HCT116 (cell line): ENCODE data around the gene EIF3M. TPM values are rescaled to one million over a fixed set of nuclear protein-coding genes. Genes with fewer than 3 reads are reported as not detected.

Source experiments
- ATAC-seq: fragments of 200-7000 bp; cut with Tn5 transposase; 2 replicates; pipeline ENCODE4 v1.9.1; 2020; ENCODE audit warnings: mild to moderate bottlenecking, moderate library complexity
- BruUV-seq: library from RNA; stranded (reverse); fragments of 400-500 nt; replicated peaks from 2 replicates; lab custom pipeline; 2021; lab: Mats Ljungman, UMichigan
- CTCF ChIA-PET: fragments of 300-600 bp; sonication (Branson Sonifier 250); formaldehyde crosslinking; loops from one replicate; lab custom pipeline; 2021; ENCODE audit warnings: antibody characterized with exemption; lab: Charles Lee
- POLR2A ChIA-PET: fragments of 300-600, 350-600 bp; sonication (Branson Sonifier 250); formaldehyde crosslinking; loops from one replicate; lab custom pipeline; 2021; ENCODE audit warnings: antibody characterized with exemption; lab: Charles Lee
- RAD21 ChIA-PET, 2 experiments: fragments of 300-600 bp; sonication (Branson Sonifier 250); formaldehyde crosslinking; loops; one replicate each; lab custom pipeline; 2023; ENCODE audit warnings: low total read pairs in 2 of 2; ENCODE audit not compliant: uncharacterized antibody in 2 of 2, unreplicated experiment in 2 of 2, low non-redundant PET in 1 of 2; lab: Charles Lee
- DNase-seq: peaks from one replicate; pipeline ENCODE4 v3.0.0-alpha.2; 2010; ENCODE audit warnings: low read depth, low spot score
- H2AFZ ChIP-seq: fragments of 200-600 bp; shearing (Covaris generic), sonication (generic); 2 replicates; pipeline ENCODE4 v1.6.1; 2017; ENCODE audit warnings: low read depth, mixed run types, mixed read lengths, antibody characterized with exemption, low read length; ENCODE audit not compliant: poor library complexity, severe bottlenecking
- H3K27ac ChIP-seq: 2 replicates; pipeline ENCODE4 v1.5.1; 2012; ENCODE audit warnings: low read depth, low read length
- H3K27me3 ChIP-seq: fragments of 200-600 bp; sonication (generic); 2 replicates; pipeline ENCODE4 v1.6.1; 2016; ENCODE audit warnings: mixed run types, low read length, mixed read lengths; ENCODE audit not compliant: insufficient read depth
- H3K36me3 ChIP-seq, 2 experiments: fragments of 200-500 bp in 1 of 2; fragments of 200-600 bp in 1 of 2; sonication (Bioruptor generic) in 1 of 2; sonication (generic) in 1 of 2; 2 replicates each; pipeline versions ENCODE4 v1.5.1 to v1.6.1; 2014 to 2016; ENCODE audit warnings: low read length in 2 of 2, inconsistent platforms in 1 of 2, mixed read lengths in 1 of 2, mixed run types in 1 of 2; ENCODE audit not compliant: insufficient read depth in 2 of 2, control insufficient read depth in 1 of 2
- H3K4me1 ChIP-seq, 2 experiments: fragments of 200-600 bp in 1 of 2; sonication (generic) in 1 of 2; 2 replicates each; pipeline versions ENCODE4 v1.5.1 to v1.6.1; 2012 to 2017; ENCODE audit warnings: low read length in 2 of 2, inconsistent platforms in 1 of 2, mild to moderate bottlenecking in 1 of 2, mixed read lengths in 1 of 2, mixed run types in 1 of 2, moderate library complexity in 1 of 2; ENCODE audit not compliant: insufficient read depth in 2 of 2, control insufficient read depth in 1 of 2
- H3K4me2 ChIP-seq: fragments of 200-600 bp; sonication (generic); 2 replicates; pipeline ENCODE4 v1.6.1; 2017; ENCODE audit warnings: mixed run types, low read length, mixed read lengths
- H3K4me3 ChIP-seq, 2 experiments: fragments of 200-600 bp in 1 of 2; sonication (generic) in 1 of 2; replicated peaks in 1 of 2; 2 replicates each; pipeline ENCODE4 v1.5.1; 2011 to 2016; ENCODE audit warnings: low read length in 2 of 2, control low read depth in 1 of 2, low read depth in 1 of 2, mild to moderate bottlenecking in 1 of 2, mixed read lengths in 1 of 2, mixed run types in 1 of 2
- H3K79me2 ChIP-seq: fragments of 200-600 bp; sonication (generic); 2 replicates; pipeline ENCODE4 v1.6.1; 2017; ENCODE audit warnings: mild to moderate bottlenecking, mixed run types, low read length, moderate library complexity, mixed read lengths; ENCODE audit not compliant: insufficient read depth
- H3K9ac ChIP-seq: fragments of 200-600 bp; sonication (generic); 2 replicates; pipeline ENCODE4 v1.6.1; 2016; ENCODE audit warnings: low read length, mixed read lengths
- H3K9me2 ChIP-seq: fragments of 200-600 bp; sonication (generic), shearing (Covaris generic); 2 replicates; pipeline ENCODE4 v1.6.1; 2017; ENCODE audit warnings: mixed run types, mild to moderate bottlenecking, moderate library complexity; ENCODE audit not compliant: insufficient read depth
- H3K9me3 ChIP-seq, 2 experiments: fragments of 200-500 bp in 1 of 2; fragments of 200-600 bp in 1 of 2; sonication (Bioruptor generic) in 1 of 2; sonication (generic) in 1 of 2; 2 replicates each; pipeline ENCODE4 v1.6.1; 2014 to 2017; ENCODE audit warnings: low read length in 2 of 2, mixed read lengths in 2 of 2, inconsistent platforms in 1 of 2, low read depth in 1 of 2, mild to moderate bottlenecking in 1 of 2, mixed run types in 1 of 2, moderate library complexity in 1 of 2; ENCODE audit not compliant: control insufficient read depth in 1 of 2, insufficient read depth in 1 of 2
- H4K20me1 ChIP-seq: fragments of 200-600 bp; sonication (generic), shearing (Covaris generic); 2 replicates; pipeline ENCODE4 v1.6.1; 2017; ENCODE audit warnings: mixed run types, mild to moderate bottlenecking, moderate library complexity; ENCODE audit not compliant: insufficient read depth
- ATF3 ChIP-seq: IDR thresholded peaks from 2 replicates; pipeline ENCODE4 v1.6.1; 2012
- EGR1 ChIP-seq: IDR thresholded peaks from 2 replicates; pipeline ENCODE4 v1.6.1; 2012; ENCODE audit warnings: low read depth
- EZH2 ChIP-seq: fragments of 200-600 bp; sonication (generic); IDR thresholded peaks from 2 replicates; pipeline ENCODE4 v1.6.1; 2017; ENCODE audit warnings: antibody characterized with exemption, mixed run types
- EZH2phosphoT487 ChIP-seq: fragments of 200-600 bp; IDR thresholded peaks from 2 replicates; pipeline ENCODE4 v1.6.1; 2018; ENCODE audit warnings: antibody characterized with exemption, borderline replicate concordance
- FOSL1 ChIP-seq: IDR thresholded peaks from 2 replicates; pipeline ENCODE4 v1.6.1; 2012; ENCODE audit warnings: low read depth
- JUND ChIP-seq: IDR thresholded peaks from 2 replicates; pipeline ENCODE4 v1.6.1; 2012
- POLR2A ChIP-seq: IDR thresholded peaks from 2 replicates; pipeline ENCODE4 v1.7.0; 2011; ENCODE audit warnings: borderline replicate concordance; ENCODE audit not compliant: insufficient read depth, insufficient read length; ENCODE audit errors: extremely low read depth
- POLR2AphosphoS5 ChIP-seq: IDR thresholded peaks from 2 replicates; pipeline ENCODE4 v1.6.1; 2011; ENCODE audit warnings: mild to moderate bottlenecking, low read depth, low read length, moderate library complexity
- RAD21 ChIP-seq: IDR thresholded peaks from 2 replicates; pipeline ENCODE4 v1.6.1; 2012; ENCODE audit warnings: low read depth, mild to moderate bottlenecking
- SP1 ChIP-seq: IDR thresholded peaks from 2 replicates; pipeline ENCODE4 v1.6.1; 2012; ENCODE audit warnings: low read depth
- TCF7L2 ChIP-seq: IDR thresholded peaks from 2 replicates; pipeline ENCODE4 v1.7.0; 2011; ENCODE audit warnings: borderline replicate concordance, inconsistent platforms; ENCODE audit not compliant: insufficient read depth, insufficient read length; ENCODE audit errors: extremely low read depth
- YY1 ChIP-seq: IDR thresholded peaks from 2 replicates; pipeline ENCODE4 v1.6.1; 2011; ENCODE audit warnings: low read length, low read depth, moderate library complexity, mild to moderate bottlenecking; ENCODE audit not compliant: insufficient replicate concordance; ENCODE audit errors: extremely low read depth
- ZBTB33 ChIP-seq: IDR thresholded peaks from 2 replicates; pipeline ENCODE4 v1.6.1; 2011; ENCODE audit warnings: mild to moderate bottlenecking, low read length, moderate library complexity; ENCODE audit not compliant: insufficient replicate concordance; ENCODE audit errors: extremely low read depth
- ZFX ChIP-seq: fragments of 450-650 bp; IDR thresholded peaks from 2 replicates; pipeline ENCODE4 v1.6.1; 2017
- intact Hi-C: fragments of 100-400 bp; cut with micrococcal nuclease; formaldehyde crosslinking; loops from 2 replicates; pipeline ENCODE4 v1.10.0; 2022
- total RNA-seq: library from RNA; stranded (reverse); gene quantifications from one replicate; pipeline ENCODE4 v1.2.1, GENCODE V29; 2021; ENCODE audit not compliant: unreplicated experiment

The EIF3M gene
- total RNA-seq, 1 experiment from 2014 or later, result 346 TPM

- intact Hi-C loops, result no loop called here
- Histone ChIP-seq H3K27me3 (peaks cover 5% of the 10 kb centered on the region; the same call in 1 of the 2 replicates), H3K4me3 (no peak overlapping the region), H2AFZ (no peak overlapping the region), H3K27ac (no peak overlapping the region), H3K4me2 (no peak overlapping the region), H3K9me2 (no peaks in the 10 kb centered on the region), H3K36me3 (no peaks in the 10 kb centered on the region), H4K20me1 (no peaks in the 10 kb centered on the region), H3K79me2 (no peaks in the 10 kb centered on the region), H3K4me1 (no peaks in the 10 kb centered on the region), H3K9ac (no peak overlapping the region), H3K9me3 (no peaks in the 10 kb centered on the region)
- RAD21 ChIA-PET, result no interaction called here
- BruUV-seq, result no TSS peak
- DNase-seq (no peak), ATAC-seq (no peak)
- CTCF ChIA-PET, result no interaction called here
- POLR2A ChIA-PET, result no interaction called here
- TF ChIP-seq SP1 (no peak), EZH2 (no peak), YY1 (no peak), ZBTB33 (no peak), RAD21 (no peak), ATF3 (no peak), POLR2AphosphoS5 (no peak), ZFX (no peak), JUND (no peak), FOSL1 (no peak), EGR1 (no peak), EZH2phosphoT487 (no peak), POLR2A (no peak), TCF7L2 (no peak)
- TF ChIP-seq, all 23 proteins: peak for 0
Observed at GRCh38 chr11:32566517-32566916, 17.1 kb upstream of the EIF3M start.
